ENCODE data around the gene NBEAL2.

The NBEAL2 gene

DNA sequence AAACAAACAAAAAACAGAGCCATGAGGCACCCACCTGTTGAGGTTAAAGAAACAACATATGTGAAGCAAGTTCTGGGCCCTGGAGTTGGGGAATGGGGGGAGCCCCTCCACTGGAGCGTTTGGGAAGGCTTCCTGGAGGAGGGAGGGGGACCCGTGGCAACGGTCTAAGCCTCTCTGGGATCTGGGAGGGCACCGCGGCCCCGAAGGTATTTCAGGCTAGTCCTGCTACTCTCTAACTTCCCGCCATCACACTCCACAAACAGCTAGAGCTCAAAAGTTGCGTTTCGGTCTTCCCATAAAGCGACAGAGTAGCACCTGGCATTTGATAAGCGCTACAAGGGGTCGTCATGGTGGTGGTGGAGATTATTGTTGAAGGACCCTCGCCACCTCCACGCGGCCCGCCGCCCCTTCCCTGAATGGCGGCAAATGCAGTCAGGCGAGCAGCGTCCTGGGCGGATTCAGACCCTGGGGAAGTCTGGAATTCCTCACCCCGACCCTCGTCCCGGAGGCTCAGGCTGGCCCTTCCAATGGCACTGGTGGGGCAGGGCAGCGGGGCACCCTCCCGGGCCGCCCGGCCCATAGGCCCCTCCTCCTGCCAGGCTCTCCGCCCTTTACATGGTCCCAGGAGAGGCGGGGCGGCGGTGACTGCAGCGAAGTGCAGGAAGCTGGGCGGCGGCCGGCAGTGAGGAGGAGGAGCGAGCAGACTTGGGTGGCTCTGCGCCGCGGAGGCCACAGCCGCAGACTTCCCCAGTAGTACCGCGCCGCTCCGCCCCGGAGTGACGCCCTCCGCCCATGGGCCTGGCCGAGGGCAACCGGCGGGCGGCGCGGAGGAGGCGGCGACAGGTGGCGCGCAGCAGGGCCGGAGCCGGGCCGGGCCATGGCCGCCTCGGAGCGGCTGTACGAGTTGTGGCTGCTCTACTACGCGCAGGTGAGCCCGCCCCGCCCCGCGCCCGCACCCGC is at the start of gene NBEAL2:
TSS of gene NBEAL2 (plus strand) at position 682 of the 960 bp plus-strand sequence. CDS start at position 878, 196 bp downstream.
- DNase-seq (ENCODE audit: low spot score), result peak; percentile 95

- DNase-seq (ENCODE audit: low spot score), result no peak
Observed at GRCh38 chr3:46930166-46930944, 49.1 kb upstream of the NBEAL2 start.

DNA sequence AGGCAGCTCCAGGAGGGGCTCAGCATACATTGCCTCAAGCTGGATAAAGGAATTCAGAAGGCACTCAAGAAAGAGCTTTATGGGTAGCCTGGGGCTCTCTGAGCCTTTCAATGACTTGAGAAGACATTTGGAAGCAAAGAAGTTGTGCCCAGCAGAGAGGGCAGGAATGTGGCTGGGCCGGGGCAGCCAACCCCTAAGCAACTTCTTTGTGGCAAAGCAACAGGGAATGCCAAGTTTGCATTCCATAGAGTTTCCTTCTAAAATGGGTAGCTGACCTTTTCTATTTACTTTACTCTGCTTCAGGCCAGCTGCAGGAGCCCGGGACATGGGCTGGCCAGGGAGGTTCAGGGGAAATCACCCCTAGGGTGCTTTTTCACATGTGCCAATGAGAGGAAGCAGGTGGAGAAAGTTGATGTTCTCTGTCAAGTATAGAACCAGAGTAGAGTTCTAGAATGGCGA is 48.5 kb upstream of the NBEAL2 start:
- no peak for DNase-seq (ENCODE audit: low spot score)

DNA sequence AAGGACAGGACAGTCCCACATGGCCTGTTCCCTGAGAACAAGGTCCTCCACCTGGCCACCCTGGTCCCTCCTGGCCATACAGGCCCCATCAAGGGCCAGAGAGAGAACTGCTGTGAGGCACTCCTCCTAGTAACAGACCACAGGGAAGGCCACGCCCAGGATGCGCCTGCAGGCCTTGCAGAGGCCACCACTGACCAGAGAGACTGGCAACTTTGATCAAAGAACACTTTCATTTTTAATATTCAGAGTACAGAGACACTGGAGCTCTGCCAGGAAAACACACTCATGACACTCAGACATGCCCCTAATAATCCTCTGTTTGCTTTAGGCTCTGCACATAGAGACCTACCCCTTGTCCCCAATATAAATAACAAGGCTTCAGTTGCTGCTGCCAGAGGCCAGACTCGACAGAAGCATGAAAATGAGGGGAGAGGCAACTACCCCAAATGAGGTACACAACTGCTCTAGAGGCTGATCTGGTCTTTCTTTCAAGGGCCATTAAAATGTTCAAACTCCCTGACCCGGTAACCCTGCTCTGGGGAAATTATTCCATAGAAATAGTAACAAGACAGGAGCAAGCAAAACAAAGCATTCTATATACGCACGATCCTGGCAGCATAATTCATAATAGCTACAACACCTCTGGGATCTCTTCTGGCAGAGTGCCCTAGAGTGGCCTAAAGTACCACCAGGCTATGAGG is 47.7 kb upstream of the NBEAL2 start:
- peak; percentile 58 for DNase-seq (ENCODE audit: low spot score)

GRCh38 chr3:46932455-46933225 is 46.8 kb upstream of the NBEAL2 start:
- DNase-seq (ENCODE audit: low spot score), result no peak

DNA sequence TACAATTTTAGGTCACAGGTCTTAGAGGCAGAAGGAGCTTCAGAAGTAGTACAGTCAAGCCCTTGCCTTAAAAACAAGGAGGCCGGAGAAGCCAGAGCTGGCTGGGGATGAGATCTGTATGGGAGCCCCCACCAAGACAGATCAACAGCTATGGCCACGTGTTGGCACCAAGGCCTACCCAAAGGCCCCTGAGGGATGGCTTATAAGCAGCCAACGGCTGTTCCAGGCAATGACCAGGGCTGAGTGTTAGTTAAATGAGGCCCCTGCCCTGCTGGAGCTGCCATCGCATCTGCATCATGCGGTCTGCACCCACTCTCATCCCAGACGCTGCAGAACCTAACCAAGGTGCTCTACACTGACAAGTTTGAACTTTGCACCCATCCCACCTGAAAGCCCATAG is 46.2 kb upstream of the NBEAL2 start:
- DNase-seq (ENCODE audit: low spot score), result no peak

GRCh38 chr3:46934072-46934471 is 45.4 kb upstream of the NBEAL2 start:
- no peak for DNase-seq (ENCODE audit: low spot score)

- DNase-seq (ENCODE audit: low spot score), result peak; percentile 40
Observed at GRCh38 chr3:46934498-46935167, 44.8 kb upstream of the NBEAL2 start.

DNA sequence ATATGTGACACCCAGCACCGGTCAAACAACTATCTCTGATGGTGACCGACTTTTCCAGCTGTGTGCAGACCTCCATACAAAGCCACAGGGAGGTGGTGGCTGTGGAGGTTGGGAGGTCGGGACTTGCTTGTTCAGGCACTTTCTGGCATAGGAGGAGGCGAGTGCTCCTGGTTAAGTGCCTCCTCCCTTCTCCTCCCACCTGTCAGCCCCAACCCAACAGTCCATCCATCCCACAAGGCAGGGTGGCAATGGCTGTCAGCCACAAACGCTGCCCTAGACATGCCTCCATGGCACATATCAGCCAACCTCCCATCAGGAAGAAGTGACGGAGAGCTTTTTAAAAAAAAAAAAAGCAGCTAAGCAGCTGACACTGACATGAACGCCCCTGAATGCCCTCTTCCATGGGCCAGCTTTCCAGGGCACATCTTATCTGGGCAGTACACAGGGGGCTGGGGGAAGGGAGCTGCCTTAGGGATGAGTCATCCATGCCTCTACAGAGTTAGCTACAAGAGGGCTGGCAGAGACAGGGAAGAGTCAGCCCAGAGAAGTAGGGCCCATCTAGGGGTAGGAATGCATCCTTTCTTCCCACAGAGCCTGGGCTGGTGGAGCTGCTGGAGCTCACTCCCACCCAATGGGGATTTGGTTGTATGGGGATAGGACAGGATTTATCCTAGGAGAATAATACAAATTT is 44.2 kb upstream of the NBEAL2 start:
- peak; percentile 97 for DNase-seq (ENCODE audit: low spot score)

DNA sequence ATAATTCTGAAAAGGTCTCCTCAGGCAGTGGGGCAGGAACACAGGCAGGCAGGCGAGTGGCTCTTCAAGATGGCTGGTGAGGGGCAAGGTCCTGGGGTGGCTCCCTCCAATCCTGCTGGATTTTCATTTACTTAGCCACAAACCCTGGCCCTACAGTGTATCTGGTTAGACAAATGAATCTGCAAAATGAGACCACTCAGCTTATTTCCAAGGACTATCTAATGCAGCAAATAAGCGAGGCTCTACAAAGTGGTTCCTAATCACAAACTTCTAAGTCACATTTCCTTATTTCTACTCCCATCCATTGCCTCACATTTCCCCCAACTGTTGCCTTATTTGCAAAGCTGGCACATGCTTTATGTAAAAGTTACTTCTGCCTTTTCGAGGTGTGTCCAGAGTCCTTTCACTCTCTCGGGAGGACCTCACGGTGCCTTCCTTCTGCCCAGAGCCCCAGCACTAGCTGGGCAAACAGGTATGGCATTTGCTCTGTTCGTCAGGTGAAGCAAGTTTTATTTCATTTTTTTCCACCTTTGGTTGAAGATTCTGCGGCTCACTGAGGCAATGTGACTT is 43.4 kb upstream of the NBEAL2 start:
- no peak for DNase-seq (ENCODE audit: low spot score)

GRCh38 chr3:46936733-46937250 is 42.7 kb upstream of the NBEAL2 start:
- peak; percentile 38 for DNase-seq (ENCODE audit: low spot score)

- DNase-seq (ENCODE audit: low spot score), result no peak
Observed at GRCh38 chr3:46938118-46938517, 41.3 kb upstream of the NBEAL2 start.

DNA sequence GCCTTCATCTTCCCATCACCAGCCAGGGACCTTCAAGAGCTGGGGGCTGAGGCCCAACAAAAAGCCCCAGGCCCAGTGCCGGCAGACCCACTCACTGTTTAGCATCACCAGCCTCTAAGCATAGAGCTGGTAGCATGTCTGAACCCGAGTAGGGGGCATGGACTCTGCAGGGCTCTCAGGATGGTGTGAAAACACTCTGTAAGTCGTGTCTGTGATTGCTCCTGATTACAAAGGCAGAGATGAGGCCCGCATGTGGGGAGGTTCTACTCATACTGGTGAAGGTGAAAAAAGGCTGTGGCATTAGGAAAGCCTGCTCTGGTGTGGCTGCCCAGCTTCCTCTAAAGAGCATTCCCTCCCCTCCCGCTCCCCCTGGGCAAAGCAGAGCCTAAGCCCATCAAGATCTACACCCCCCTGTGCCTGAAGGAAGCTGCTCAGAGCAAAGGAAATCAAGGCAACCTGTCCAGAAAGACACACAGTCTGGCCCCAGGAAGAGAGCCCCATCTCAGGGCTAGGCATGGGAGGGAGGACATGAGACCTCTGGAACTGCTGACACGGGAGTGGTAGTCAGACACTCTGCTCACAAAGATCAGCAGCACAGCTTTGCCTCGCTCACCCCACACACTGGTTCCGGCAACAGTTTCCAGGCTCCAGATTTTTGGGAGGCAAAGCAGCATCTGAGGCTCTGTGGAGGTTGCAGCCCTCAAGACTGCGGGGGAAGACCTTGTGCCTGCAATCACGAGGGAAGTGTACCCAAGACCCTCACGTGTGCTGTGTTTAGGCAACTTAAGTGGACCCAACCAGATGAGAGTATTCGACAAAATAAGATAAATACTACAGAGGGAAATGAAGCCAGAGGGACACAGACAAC is 39.7 kb upstream of the NBEAL2 start:
- DNase-seq (ENCODE audit: low spot score), result no peak

GRCh38 chr3:46942076-46942475 is 37.4 kb upstream of the NBEAL2 start:
- DNase-seq (ENCODE audit: low spot score), result no peak

GRCh38 chr3:46942481-46943236 is 36.8 kb upstream of the NBEAL2 start:
- no peak for DNase-seq (ENCODE audit: low spot score)

- DNase-seq (ENCODE audit: low spot score), result no peak
Observed at GRCh38 chr3:46943237-46944187, 36.0 kb upstream of the NBEAL2 start.

DNA sequence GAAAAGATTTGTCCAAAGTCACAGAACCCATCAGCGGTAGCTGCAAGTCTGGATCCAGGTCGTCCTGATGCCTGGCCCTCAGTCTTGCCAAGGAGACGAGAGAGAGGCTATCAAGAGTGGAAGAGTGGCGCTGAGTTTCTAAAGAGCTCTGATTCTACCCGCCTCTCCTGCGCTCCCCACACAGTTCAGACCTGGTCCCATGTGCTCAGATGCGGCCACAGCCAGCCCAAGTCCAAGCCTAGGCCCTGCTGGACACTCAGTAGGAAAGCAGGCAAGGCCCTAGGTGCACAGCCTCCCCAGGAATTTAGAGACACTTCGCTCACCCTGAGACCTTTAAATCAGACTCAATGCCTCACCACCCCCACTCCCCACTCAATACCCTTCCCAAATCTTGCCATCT is 35.3 kb upstream of the NBEAL2 start:
- no peak for DNase-seq (ENCODE audit: low spot score)

All from AG20443 (cell line).